ENCODE measurements around the gene FAM47E.
"Not testable (repeated sequence)": the region's sequence is repeated elsewhere in the genome, so short reads cannot be mapped to it uniquely, and the experiment has no call there.

FAM47E gene

GRCh38 chr4:76282941-76283689 is 31.6 kb downstream of the FAM47E start:
- H4K8ac ChIP-seq (ENCODE audit: low read depth, low read length) = no peak overlapping the region
- no peak overlapping the region for H3K4me3 ChIP-seq (ENCODE audit: low read length)
- no peak overlapping the region for H3K56ac ChIP-seq (ENCODE audit: low read length)
- H3K9ac ChIP-seq (ENCODE audit: low read length) = no peak overlapping the region
- no peaks in the 10 kb centered on the region for H3K36me3 ChIP-seq (ENCODE audit: control insufficient read depth, insufficient read depth, low read length)
- H2AK5ac ChIP-seq (ENCODE audit: low read length) = no peak overlapping the region
- H3K18ac ChIP-seq (ENCODE audit: low read length) = no peak overlapping the region
- H3K79me1 ChIP-seq (ENCODE audit: low read length) = no peaks in the 10 kb centered on the region
- no peak overlapping the region for H2BK15ac ChIP-seq (replicated peaks; ENCODE audit: low read depth)
- H3K23ac ChIP-seq (ENCODE audit: low read length) = no peak overlapping the region
- H3K79me2 ChIP-seq (ENCODE audit: control insufficient read depth, insufficient read depth, low read length) = no peaks in the 10 kb centered on the region
- no peak overlapping the region for H2BK5ac ChIP-seq (ENCODE audit: low read length)
- H2BK120ac ChIP-seq (ENCODE audit: low read depth, low read length) = no peak overlapping the region
- no peak overlapping the region for H4K5ac ChIP-seq (ENCODE audit: low read length)
- no peaks in the 10 kb centered on the region for H3K4me1 ChIP-seq (ENCODE audit: control insufficient read depth, low read depth, low read length)
- no CpG with 5 or more reads among the region's 6 CpGs for WGBS (ENCODE audit: extremely low coverage, insufficient coverage, low lambda C conversion rate)
- no peak overlapping the region for H3K27ac ChIP-seq (ENCODE audit: low read depth, low read length)
- no peaks in the 10 kb centered on the region for H3K27me3 ChIP-seq (ENCODE audit: insufficient read depth, low read length, poor library complexity)
- H3K4me2 ChIP-seq (ENCODE audit: low read length) = no peak overlapping the region
- no peak for DNase-seq
- H3K4ac ChIP-seq (ENCODE audit: low read depth, low read length) = no peak overlapping the region

- H2BK5ac ChIP-seq (ENCODE audit: low read length) = no peak overlapping the region
- H3K36me3 ChIP-seq (ENCODE audit: control insufficient read depth, insufficient read depth, low read length) = no peaks in the 10 kb centered on the region
- no peaks in the 10 kb centered on the region for H3K79me2 ChIP-seq (ENCODE audit: control insufficient read depth, insufficient read depth, low read length)
- no peak overlapping the region for H2BK15ac ChIP-seq (replicated peaks; ENCODE audit: low read depth)
- H3K56ac ChIP-seq (ENCODE audit: low read length) = no peak overlapping the region
- no peaks in the 10 kb centered on the region for H3K4me1 ChIP-seq (ENCODE audit: control insufficient read depth, low read depth, low read length)
- no peak overlapping the region for H3K27ac ChIP-seq (ENCODE audit: low read depth, low read length)
- no peak overlapping the region for H3K4me3 ChIP-seq (ENCODE audit: low read length)
- no peak overlapping the region for H2AK5ac ChIP-seq (ENCODE audit: low read length)
- no peak overlapping the region for H3K4ac ChIP-seq (ENCODE audit: low read depth, low read length)
- H3K79me1 ChIP-seq (ENCODE audit: low read length) = no peaks in the 10 kb centered on the region
- peak; percentile 21 for DNase-seq
- H2BK120ac ChIP-seq (ENCODE audit: low read depth, low read length) = no peak overlapping the region
- no peak overlapping the region for H3K4me2 ChIP-seq (ENCODE audit: low read length)
- H3K9ac ChIP-seq (ENCODE audit: low read length) = no peak overlapping the region
- WGBS (ENCODE audit: extremely low coverage, insufficient coverage, low lambda C conversion rate) = no CpG with 5 or more reads among the region's 4 CpGs
- no peak overlapping the region for H3K23ac ChIP-seq (ENCODE audit: low read length)
- no peak overlapping the region for H4K8ac ChIP-seq (ENCODE audit: low read depth, low read length)
- H3K27me3 ChIP-seq (ENCODE audit: insufficient read depth, low read length, poor library complexity) = no peaks in the 10 kb centered on the region
- H4K5ac ChIP-seq (ENCODE audit: low read length) = no peak overlapping the region
- H3K18ac ChIP-seq (ENCODE audit: low read length) = no peak overlapping the region
Measured at GRCh38 chr4:76283900-76284299, 32.4 kb downstream of the FAM47E start.

- H2AK5ac ChIP-seq (ENCODE audit: low read length); H3K56ac ChIP-seq (ENCODE audit: low read length); H3K9ac ChIP-seq (ENCODE audit: low read length); H4K5ac ChIP-seq (ENCODE audit: low read length); H3K27me3 ChIP-seq (ENCODE audit: insufficient read depth, low read length, poor library complexity); H3K79me2 ChIP-seq (ENCODE audit: control insufficient read depth, insufficient read depth, low read length); H3K23ac ChIP-seq (ENCODE audit: low read length); H2BK120ac ChIP-seq (ENCODE audit: low read depth, low read length); H3K36me3 ChIP-seq (ENCODE audit: control insufficient read depth, insufficient read depth, low read length); H3K27ac ChIP-seq (ENCODE audit: low read depth, low read length); H3K4me3 ChIP-seq (ENCODE audit: low read length); H3K4me2 ChIP-seq (ENCODE audit: low read length); H3K4me1 ChIP-seq (ENCODE audit: control insufficient read depth, low read depth, low read length); H2BK5ac ChIP-seq (ENCODE audit: low read length); H3K18ac ChIP-seq (ENCODE audit: low read length); H3K4ac ChIP-seq (ENCODE audit: low read depth, low read length); H2BK15ac ChIP-seq (replicated peaks; ENCODE audit: low read depth); DNase-seq; H4K8ac ChIP-seq (ENCODE audit: low read depth, low read length); H3K79me1 ChIP-seq (ENCODE audit: low read length): not testable (repeated sequence)
- WGBS (ENCODE audit: extremely low coverage, insufficient coverage, low lambda C conversion rate) = no CpG with 5 or more reads among the region's 3 CpGs
Measured at GRCh38 chr4:76287811-76288210, 36.3 kb downstream of the FAM47E start.

- H3K18ac ChIP-seq (ENCODE audit: low read length) = no peak overlapping the region
- no peak overlapping the region for H3K4me2 ChIP-seq (ENCODE audit: low read length)
- H3K36me3 ChIP-seq (ENCODE audit: control insufficient read depth, insufficient read depth, low read length) = no peaks in the 10 kb centered on the region
- no peaks in the 10 kb centered on the region for H3K27me3 ChIP-seq (ENCODE audit: insufficient read depth, low read length, poor library complexity)
- H3K4ac ChIP-seq (ENCODE audit: low read depth, low read length) = no peak overlapping the region
- H3K79me1 ChIP-seq (ENCODE audit: low read length) = no peaks in the 10 kb centered on the region
- H4K8ac ChIP-seq (ENCODE audit: low read depth, low read length) = no peak overlapping the region
- no peak overlapping the region for H2AK5ac ChIP-seq (ENCODE audit: low read length)
- no CpG with 5 or more reads among the region's 3 CpGs for WGBS (ENCODE audit: extremely low coverage, insufficient coverage, low lambda C conversion rate)
- H3K9ac ChIP-seq (ENCODE audit: low read length) = no peak overlapping the region
- no peak overlapping the region for H3K27ac ChIP-seq (ENCODE audit: low read depth, low read length)
- no peak for DNase-seq
- H3K4me1 ChIP-seq (ENCODE audit: control insufficient read depth, low read depth, low read length) = no peaks in the 10 kb centered on the region
- no peak overlapping the region for H2BK120ac ChIP-seq (ENCODE audit: low read depth, low read length)
- H4K5ac ChIP-seq (ENCODE audit: low read length) = no peak overlapping the region
- H2BK5ac ChIP-seq (ENCODE audit: low read length) = no peak overlapping the region
- H2BK15ac ChIP-seq (replicated peaks; ENCODE audit: low read depth) = no peak overlapping the region
- H3K23ac ChIP-seq (ENCODE audit: low read length) = no peak overlapping the region
- no peak overlapping the region for H3K56ac ChIP-seq (ENCODE audit: low read length)
- H3K79me2 ChIP-seq (ENCODE audit: control insufficient read depth, insufficient read depth, low read length) = no peaks in the 10 kb centered on the region
- no peak overlapping the region for H3K4me3 ChIP-seq (ENCODE audit: low read length)
Measured at GRCh38 chr4:76292730-76293129, 41.2 kb downstream of the FAM47E start.

- no peak overlapping the region for H2AK5ac ChIP-seq (ENCODE audit: low read length)
- no peak overlapping the region for H4K8ac ChIP-seq (ENCODE audit: low read depth, low read length)
- H3K4me3 ChIP-seq (ENCODE audit: low read length) = no peak overlapping the region
- no peak overlapping the region for H3K56ac ChIP-seq (ENCODE audit: low read length)
- no peak for DNase-seq
- no peak overlapping the region for H2BK5ac ChIP-seq (ENCODE audit: low read length)
- H3K4me1 ChIP-seq (ENCODE audit: control insufficient read depth, low read depth, low read length) = no peaks in the 10 kb centered on the region
- no peak overlapping the region for H3K27ac ChIP-seq (ENCODE audit: low read depth, low read length)
- no peak overlapping the region for H3K9ac ChIP-seq (ENCODE audit: low read length)
- H3K36me3 ChIP-seq (ENCODE audit: control insufficient read depth, insufficient read depth, low read length) = no peaks in the 10 kb centered on the region
- no peak overlapping the region for H3K18ac ChIP-seq (ENCODE audit: low read length)
- no peaks in the 10 kb centered on the region for H3K79me2 ChIP-seq (ENCODE audit: control insufficient read depth, insufficient read depth, low read length)
- no peaks in the 10 kb centered on the region for H3K27me3 ChIP-seq (ENCODE audit: insufficient read depth, low read length, poor library complexity)
- H3K4ac ChIP-seq (ENCODE audit: low read depth, low read length) = no peak overlapping the region
- WGBS (ENCODE audit: extremely low coverage, insufficient coverage, low lambda C conversion rate) = no CpG with 5 or more reads among the region's 2 CpGs
- no peak overlapping the region for H3K4me2 ChIP-seq (ENCODE audit: low read length)
- no peak overlapping the region for H2BK120ac ChIP-seq (ENCODE audit: low read depth, low read length)
- H3K79me1 ChIP-seq (ENCODE audit: low read length) = no peaks in the 10 kb centered on the region
- no peak overlapping the region for H4K5ac ChIP-seq (ENCODE audit: low read length)
- H2BK15ac ChIP-seq (replicated peaks; ENCODE audit: low read depth) = no peak overlapping the region
- H3K23ac ChIP-seq (ENCODE audit: low read length) = no peak overlapping the region
Measured at GRCh38 chr4:76293772-76294171, 42.3 kb downstream of the FAM47E start.

- no peak overlapping the region for H2AK5ac ChIP-seq (ENCODE audit: low read length)
- H3K4ac ChIP-seq (ENCODE audit: low read depth, low read length) = no peak overlapping the region
- no peak overlapping the region for H3K9ac ChIP-seq (ENCODE audit: low read length)
- no peaks in the 10 kb centered on the region for H3K79me2 ChIP-seq (ENCODE audit: control insufficient read depth, insufficient read depth, low read length)
- no peak overlapping the region for H3K4me3 ChIP-seq (ENCODE audit: low read length)
- no peak overlapping the region for H3K4me2 ChIP-seq (ENCODE audit: low read length)
- H3K79me1 ChIP-seq (ENCODE audit: low read length) = no peaks in the 10 kb centered on the region
- no peak overlapping the region for H2BK120ac ChIP-seq (ENCODE audit: low read depth, low read length)
- DNase-seq = no peak
- no peak overlapping the region for H4K8ac ChIP-seq (ENCODE audit: low read depth, low read length)
- no CpG with 5 or more reads among the region's 3 CpGs for WGBS (ENCODE audit: extremely low coverage, insufficient coverage, low lambda C conversion rate)
- H3K4me1 ChIP-seq (ENCODE audit: control insufficient read depth, low read depth, low read length) = no peaks in the 10 kb centered on the region
- no peak overlapping the region for H3K27ac ChIP-seq (ENCODE audit: low read depth, low read length)
- H3K36me3 ChIP-seq (ENCODE audit: control insufficient read depth, insufficient read depth, low read length) = no peaks in the 10 kb centered on the region
- no peaks in the 10 kb centered on the region for H3K27me3 ChIP-seq (ENCODE audit: insufficient read depth, low read length, poor library complexity)
- H3K23ac ChIP-seq (ENCODE audit: low read length) = no peak overlapping the region
- H2BK5ac ChIP-seq (ENCODE audit: low read length) = no peak overlapping the region
- H4K5ac ChIP-seq (ENCODE audit: low read length) = no peak overlapping the region
- no peak overlapping the region for H3K18ac ChIP-seq (ENCODE audit: low read length)
- no peak overlapping the region for H3K56ac ChIP-seq (ENCODE audit: low read length)
- no peak overlapping the region for H2BK15ac ChIP-seq (replicated peaks; ENCODE audit: low read depth)
Measured at GRCh38 chr4:76296286-76296820, 44.8 kb downstream of the FAM47E start.

All from mesendoderm (in vitro differentiated cells).